ENCODE results near the gene AUH. TPM values are rescaled to one million over a fixed set of nuclear protein-coding genes. Genes with fewer than 3 reads are reported as not detected.

Gene AUH
- polyA plus RNA-seq, 3 donors, result 4.0 to 9.9 (median 8.4) TPM

GRCh38 chr9:91334053-91334452 is 27.7 kb downstream of the AUH start:
- Mint-ChIP-seq H3K9me3 (peaks cover 1 to 10% (median 4%) of the 10 kb centered on the region in 7 donors), H3K36me3 (peaks cover 22 to 30% of the 10 kb centered on the region in 2 donors), H3K27me3 (ENCODE audit: low read depth in 3 of 3) (peaks cover 0 to 4% (median 3%) of the 10 kb centered on the region in 3 donors), H3K27ac (peak overlapping the region in 1 of 7 donors; percentile 15), H3K4me3 (no peak overlapping the region), H3K4me1 (peaks cover 12% of the 10 kb centered on the region)
- no peaks in the 10 kb centered on the region for H4K20me1 ChIP-seq (ENCODE audit: insufficient read depth, low read length)
- DNase-seq, result peak in 2 of 3 donors; percentile 6
- intact Hi-C loops (cut with micrococcal nuclease), result no loop called here
- H3K4me2 ChIP-seq (replicated peaks; ENCODE audit: extremely low read depth, low read length, poor library complexity, severe bottlenecking), result no peak overlapping the region
- no peaks in the 10 kb centered on the region for H3K79me2 ChIP-seq (ENCODE audit: insufficient read depth, low read length)
- no peak overlapping the region for H3K4me3 ChIP-seq (replicated peaks in 1 of 3; ENCODE audit: low read depth in 2 of 3, low read length in 3 of 3)
- no peaks in the 10 kb centered on the region for H3K27me3 ChIP-seq (ENCODE audit: control insufficient read depth in 2 of 2, insufficient read depth in 2 of 2, low read length in 2 of 2)
- H3K9ac ChIP-seq (ENCODE audit: insufficient read depth, low read length, poor library complexity, severe bottlenecking), result no peak overlapping the region
- peaks cover 0 to 9% of the 10 kb centered on the region in 2 donors for H3K9me3 ChIP-seq (replicated peaks in 1 of 2; ENCODE audit: control insufficient read depth in 1 of 2, insufficient read depth in 1 of 2, low read length in 2 of 2)
- no peak overlapping the region for H2AFZ ChIP-seq (ENCODE audit: insufficient read depth, low read depth, low read length, poor library complexity, severe bottlenecking)
- 90% methylated on average over 3 of the region's 4 CpGs for WGBS (ENCODE audit: insufficient coverage)
- no peak for TF ChIP-seq CTCF (IDR thresholded peaks at IDR 0.05)
- peaks cover 0 to 6% of the 10 kb centered on the region in 2 donors for H3K4me1 ChIP-seq (ENCODE audit: control insufficient read depth in 1 of 2, insufficient read depth in 2 of 2, low read length in 2 of 2)
- H3K36me3 ChIP-seq (replicated peaks in 1 of 2; ENCODE audit: control insufficient read depth in 1 of 2, insufficient read depth in 2 of 2, low read length in 2 of 2), result peaks cover under 1 to 3% of the 10 kb centered on the region in 2 donors
- no peak overlapping the region for H3K27ac ChIP-seq (ENCODE audit: low read depth in 1 of 2, low read length in 2 of 2)

GRCh38 chr9:91333551-91333950 is 28.2 kb downstream of the AUH start:
- H3K4me2 ChIP-seq (replicated peaks; ENCODE audit: extremely low read depth, low read length, poor library complexity, severe bottlenecking), result no peak overlapping the region
- H3K79me2 ChIP-seq (ENCODE audit: insufficient read depth, low read length), result no peaks in the 10 kb centered on the region
- Mint-ChIP-seq H3K36me3 (peaks cover 19 to 32% of the 10 kb centered on the region in 2 donors), H3K27ac (no peak overlapping the region), H3K4me3 (no peak overlapping the region), H3K27me3 (ENCODE audit: low read depth in 3 of 3) (peaks cover 0 to 4% (median 3%) of the 10 kb centered on the region in 3 donors), H3K9me3 (peaks cover 1 to 12% (median 7%) of the 10 kb centered on the region in 7 donors), H3K4me1 (peaks cover 12% of the 10 kb centered on the region)
- no peaks in the 10 kb centered on the region for H3K36me3 ChIP-seq (replicated peaks in 1 of 2; ENCODE audit: control insufficient read depth in 1 of 2, insufficient read depth in 2 of 2, low read length in 2 of 2)
- H3K9me3 ChIP-seq (replicated peaks in 1 of 2; ENCODE audit: control insufficient read depth in 1 of 2, insufficient read depth in 1 of 2, low read length in 2 of 2), result peaks cover 0 to 9% of the 10 kb centered on the region in 2 donors
- no peak overlapping the region for H2AFZ ChIP-seq (ENCODE audit: insufficient read depth, low read depth, low read length, poor library complexity, severe bottlenecking)
- no peaks in the 10 kb centered on the region for H3K27me3 ChIP-seq (ENCODE audit: control insufficient read depth in 2 of 2, insufficient read depth in 2 of 2, low read length in 2 of 2)
- 100% methylated on average over 1 of the region's 1 CpG for WGBS (ENCODE audit: insufficient coverage)
- peaks cover 0 to 6% of the 10 kb centered on the region in 2 donors for H3K4me1 ChIP-seq (ENCODE audit: control insufficient read depth in 1 of 2, insufficient read depth in 2 of 2, low read length in 2 of 2)
- no peak for DNase-seq
- H3K9ac ChIP-seq (ENCODE audit: insufficient read depth, low read length, poor library complexity, severe bottlenecking), result no peak overlapping the region
- no peak overlapping the region for H3K27ac ChIP-seq (ENCODE audit: low read depth in 1 of 2, low read length in 2 of 2)
- TF ChIP-seq CTCF (IDR thresholded peaks at IDR 0.05), result no peak
- H3K4me3 ChIP-seq (replicated peaks in 1 of 3; ENCODE audit: low read depth in 2 of 3, low read length in 3 of 3), result no peak overlapping the region
- intact Hi-C loops (cut with micrococcal nuclease), result no loop called here
- H4K20me1 ChIP-seq (ENCODE audit: insufficient read depth, low read length), result no peaks in the 10 kb centered on the region
